Neutrophil (primary cell): Measurements from ENCODE around the gene TXNDC11.

ENCODE experiments used
- H3K27ac ChIP-seq: fragments of 200-600 bp; sonication (generic); 2 replicates; pipeline ENCODE4 v1.5.1; 2016; ENCODE audit warnings: mild to moderate bottlenecking, moderate library complexity
- H3K27me3 ChIP-seq: fragments of 200-600 bp; sonication (generic); 2 replicates; pipeline ENCODE4 v1.6.0; 2016; ENCODE audit warnings: mild to moderate bottlenecking
- H3K36me3 ChIP-seq: fragments of 200-600 bp; sonication (generic); 2 replicates; pipeline ENCODE4 v1.5.1; 2017
- H3K4me1 ChIP-seq, 2 experiments: fragments of 200-600 bp in 1 of 2; sonication (generic) in 1 of 2; 1 replicate in 1 of 2; 2 replicates in 1 of 2; pipeline versions ENCODE4 v1.5.1 to v1.6.1; 2013 to 2016; ENCODE audit warnings: low read depth in 1 of 2, low read length in 1 of 2, mild to moderate bottlenecking in 1 of 2, moderate library complexity in 1 of 2; ENCODE audit not compliant: control insufficient read depth in 1 of 2, insufficient read depth in 1 of 2
- H3K4me3 ChIP-seq, 2 experiments: fragments of 200-600 bp in 1 of 2; sonication (generic) in 1 of 2; 1 replicate in 1 of 2; 2 replicates in 1 of 2; pipeline ENCODE4 v1.5.1; 2013 to 2016; ENCODE audit warnings: low read depth in 1 of 2, low read length in 1 of 2, mild to moderate bottlenecking in 1 of 2, moderate library complexity in 1 of 2
- H3K9me3 ChIP-seq: fragments of 200-600 bp; sonication (generic); 2 replicates; pipeline ENCODE4 v1.5.1; 2016
- CTCF ChIP-seq: fragments of 200-600 bp; sonication (generic); IDR thresholded peaks from 2 replicates; pipeline ENCODE4 v1.5.1; 2016; ENCODE audit warnings: antibody characterized with exemption

The TXNDC11 gene

GRCh38 chr16:11668623-11669379 is 73.9 kb downstream of the TXNDC11 start:
- no peak for TF ChIP-seq CTCF
- H3K27me3 ChIP-seq, result peaks cover 33% of the 10 kb centered on the region
- peak overlapping the region; percentile 85 to 87 for H3K4me3 ChIP-seq
- peak overlapping the region; percentile 98 for H3K27ac ChIP-seq
- H3K36me3 ChIP-seq, result peaks cover 7% of the 10 kb centered on the region
- H3K9me3 ChIP-seq, result no peaks in the 10 kb centered on the region
- H3K4me1 ChIP-seq, result peaks cover 50 to 62% of the 10 kb centered on the region in 2 experiments

GRCh38 chr16:11667824-11668622 is 74.6 kb downstream of the TXNDC11 start, which contains the start of gene SNN:
SNN (plus strand) TSS chr16:11668455; CDS start chr16:11676060, 7,605 bp downstream.
- H3K9me3 ChIP-seq, result no peaks in the 10 kb centered on the region
- H3K4me1 ChIP-seq, result peaks cover 42 to 57% of the 10 kb centered on the region in 2 experiments
- TF ChIP-seq CTCF, result no peak
- peak within 1 kb of the TSS; percentile 85 to 87 for H3K4me3 ChIP-seq
- no peaks in the 10 kb centered on the region for H3K36me3 ChIP-seq
- peaks cover 35% of the 10 kb centered on the region for H3K27me3 ChIP-seq
- H3K27ac ChIP-seq, result peak within 1 kb of the TSS; percentile 98

GRCh38 chr16:11667221-11667823 is 75.3 kb downstream of the TXNDC11 start:
- peaks cover 35% of the 10 kb centered on the region for H3K27me3 ChIP-seq
- H3K9me3 ChIP-seq, result no peaks in the 10 kb centered on the region
- H3K36me3 ChIP-seq, result no peaks in the 10 kb centered on the region
- H3K27ac ChIP-seq, result peak overlapping the region; percentile 98
- peak overlapping the region; percentile 58 to 66 for H3K4me3 ChIP-seq
- TF ChIP-seq CTCF, result no peak
- peaks cover 35 to 50% of the 10 kb centered on the region in 2 experiments for H3K4me1 ChIP-seq

GRCh38 chr16:11666103-11667055 is 76.3 kb downstream of the TXNDC11 start:
- Histone ChIP-seq H3K4me3 (no peak overlapping the region), H3K9me3 (no peaks in the 10 kb centered on the region), H3K36me3 (no peaks in the 10 kb centered on the region), H3K27ac (no peak overlapping the region), H3K4me1 (peaks cover 26 to 41% of the 10 kb centered on the region in 2 experiments), H3K27me3 (peaks cover 35% of the 10 kb centered on the region)
- TF ChIP-seq CTCF, result no peak
